Activated CD4-positive, alpha-beta T cell treated with anti-CD3 and anti-CD28 coated beads, Interleukin-2, Interleukin-4, amounts not matched to agents 100 ng/mL and 50 ng/mL, durations not matched to agents 16 hours and 8 hours (primary cell): ENCODE data around the gene MT1M.
A peak's percentile ranks its signal among the peaks of the same experiment; 100 is the strongest.

Source experiments
- DNase-seq: peaks from one replicate; pipeline ENCODE4 v3.0.0-alpha.2; 2020; ENCODE audit warnings: low spot score

The MT1M gene

DNA sequence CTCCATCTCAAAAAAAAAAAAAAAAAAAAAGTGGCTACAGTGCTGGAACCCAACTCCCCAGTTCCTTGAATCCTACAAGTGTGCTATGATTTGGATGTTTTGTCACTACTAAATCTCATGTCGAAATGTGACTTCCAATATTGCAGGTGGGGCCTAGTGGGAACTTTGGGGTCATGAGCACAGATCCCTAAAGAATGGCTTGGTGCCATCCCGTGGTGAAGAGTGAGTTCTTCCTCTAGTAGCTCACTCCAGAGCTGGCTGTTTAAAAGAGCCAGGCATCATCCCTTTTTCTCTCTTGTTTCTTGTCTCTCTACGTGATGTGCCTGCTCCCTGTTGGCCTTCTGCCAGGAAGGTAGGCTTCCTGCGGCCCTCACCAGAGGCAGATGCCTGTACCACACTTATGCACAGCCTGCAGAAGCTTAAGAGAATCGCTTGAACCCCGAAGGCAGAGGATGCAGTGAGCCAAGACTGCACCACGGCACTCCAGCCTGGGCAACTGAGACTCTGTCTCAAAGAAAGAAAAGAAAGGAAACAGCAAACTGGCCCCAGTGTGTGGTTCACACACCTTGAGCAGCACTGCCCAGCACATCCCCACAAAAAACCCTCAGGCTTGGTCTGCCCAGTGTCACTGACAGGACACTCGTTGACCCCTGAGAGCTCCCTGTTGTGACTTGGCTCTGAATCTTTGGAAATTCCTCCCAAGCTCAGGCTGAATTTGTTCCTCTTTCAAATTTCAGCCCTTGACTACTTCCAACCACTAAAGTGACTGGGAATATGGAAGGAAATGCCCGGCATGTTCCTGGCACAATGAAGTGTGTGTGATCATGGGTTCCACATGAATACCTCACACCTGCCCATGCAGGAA is 3.7 kb upstream of the MT1M start:
- DNase-seq = no peak

DNA sequence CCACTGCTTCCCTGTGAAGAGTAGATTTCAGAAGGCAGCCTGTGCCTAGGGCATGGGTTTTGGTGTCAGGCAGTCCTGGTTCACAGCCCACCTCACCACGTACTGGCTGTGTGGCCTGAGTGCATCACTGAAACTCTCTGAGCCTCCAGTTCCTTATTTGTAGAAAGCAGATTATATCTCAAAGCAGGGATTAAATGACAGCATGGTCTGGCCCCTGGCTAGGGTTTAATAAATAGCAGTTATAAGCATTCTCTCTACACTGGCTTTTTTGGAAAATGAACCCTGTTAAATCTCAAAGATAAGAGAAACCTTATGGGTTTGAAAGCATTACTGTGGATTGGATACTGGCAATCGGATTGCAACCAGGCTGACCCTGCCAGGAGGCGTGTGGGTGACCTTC is 2.9 kb upstream of the MT1M start:
- DNase-seq = no peak

DNA sequence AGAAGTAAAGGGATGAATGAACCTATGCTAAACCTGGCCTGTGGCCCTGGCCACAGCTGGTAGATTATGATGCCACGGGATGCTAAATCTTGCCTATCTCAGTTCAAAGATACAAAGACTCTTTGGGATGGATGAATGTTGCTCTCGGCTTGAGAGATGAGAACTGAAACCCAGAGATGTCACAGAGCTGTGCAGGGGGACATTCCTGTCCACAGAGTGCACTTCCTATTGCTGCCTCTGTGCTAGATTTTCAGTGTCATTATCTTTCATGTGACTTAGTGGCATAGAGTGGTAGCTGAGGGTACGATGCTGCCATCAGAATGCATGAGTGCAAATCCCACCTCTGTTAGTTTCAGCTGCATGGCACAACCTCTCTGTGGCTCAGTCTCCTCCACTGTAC is 2.3 kb upstream of the MT1M start:
- DNase-seq = no peak

DNA sequence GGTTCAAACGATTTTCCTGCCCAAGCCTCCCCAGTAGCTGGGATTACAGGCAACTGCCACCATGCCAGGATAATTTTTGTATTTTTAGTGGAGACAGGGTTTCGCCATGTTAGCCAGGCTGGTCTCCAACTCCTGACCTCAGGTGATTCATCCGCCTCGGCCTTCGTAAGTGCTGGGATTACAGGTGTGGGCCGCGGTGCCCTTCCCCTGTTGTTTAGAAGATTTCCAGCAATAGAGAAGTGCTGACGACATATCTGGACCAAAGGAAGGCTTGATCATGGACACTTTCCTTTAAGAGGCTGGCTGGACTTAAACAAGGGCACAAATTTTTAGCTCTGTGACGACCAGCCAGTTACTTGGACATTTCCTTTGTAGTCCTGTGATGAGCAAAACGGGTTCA is 1.3 kb upstream of the MT1M start:
- DNase-seq = no peak

DNA sequence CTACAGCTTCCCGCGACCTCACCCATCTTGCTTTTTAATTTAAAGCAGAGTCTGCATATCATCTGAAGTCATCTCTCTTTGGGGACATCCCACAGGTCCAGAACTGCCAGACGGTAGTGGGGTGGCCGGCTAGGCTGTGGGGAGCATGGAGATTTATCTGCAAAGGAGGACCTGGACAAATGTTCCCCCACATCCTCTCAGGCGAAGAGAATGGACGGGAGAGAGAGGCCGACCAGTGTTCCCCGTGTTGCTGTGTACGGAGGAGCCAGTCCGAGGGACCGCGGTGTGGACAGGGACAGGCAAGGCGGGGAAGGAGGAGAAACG is 665 bp upstream of the MT1M start:
- no peak for DNase-seq

DNA sequence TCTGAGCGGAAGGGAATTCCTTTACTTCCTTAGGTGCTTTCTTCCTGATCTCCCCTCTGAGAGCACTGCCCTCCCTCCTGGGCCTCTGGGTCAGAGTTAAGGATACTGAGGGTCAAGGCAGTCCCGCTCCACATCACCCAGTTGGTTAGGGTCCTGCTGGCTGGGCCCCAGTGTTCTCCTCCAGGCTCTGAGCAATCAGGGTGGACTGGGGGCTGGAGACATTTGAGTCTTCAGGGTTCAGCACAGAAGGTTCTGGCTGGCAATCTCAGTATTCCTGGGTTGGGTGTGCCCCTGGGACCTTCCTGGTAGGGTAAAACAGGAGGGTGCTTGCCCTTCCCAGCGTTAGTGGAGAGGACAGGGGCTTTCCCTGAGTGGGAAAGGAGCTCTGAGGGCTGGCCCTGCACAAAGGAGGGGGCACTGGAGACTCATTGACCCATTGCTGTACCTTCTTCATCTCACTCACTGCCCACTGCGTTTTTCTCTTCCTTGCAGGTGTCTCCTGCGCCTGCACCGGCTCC is 448 bp downstream of the MT1M start:
- no peak for DNase-seq

DNA sequence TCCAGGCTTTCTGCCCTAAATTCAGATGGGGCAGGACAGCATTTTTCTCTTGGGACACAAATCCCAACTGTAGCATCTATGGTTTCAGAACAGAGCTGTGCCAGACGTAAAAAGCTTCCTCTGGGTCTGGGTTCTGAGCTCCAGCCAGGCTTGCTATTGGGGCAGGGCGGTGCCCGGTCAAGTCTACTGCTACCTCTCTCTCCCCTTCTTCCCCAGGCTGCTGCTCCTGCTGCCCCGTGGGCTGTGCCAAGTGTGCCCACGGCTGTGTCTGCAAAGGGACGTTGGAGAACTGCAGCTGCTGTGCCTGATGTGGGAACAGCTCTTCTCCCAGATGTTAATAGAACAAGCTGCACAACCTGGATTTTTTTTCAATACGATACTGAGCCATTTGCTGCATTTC is 1.1 kb downstream of the MT1M start:
- no peak for DNase-seq

DNA sequence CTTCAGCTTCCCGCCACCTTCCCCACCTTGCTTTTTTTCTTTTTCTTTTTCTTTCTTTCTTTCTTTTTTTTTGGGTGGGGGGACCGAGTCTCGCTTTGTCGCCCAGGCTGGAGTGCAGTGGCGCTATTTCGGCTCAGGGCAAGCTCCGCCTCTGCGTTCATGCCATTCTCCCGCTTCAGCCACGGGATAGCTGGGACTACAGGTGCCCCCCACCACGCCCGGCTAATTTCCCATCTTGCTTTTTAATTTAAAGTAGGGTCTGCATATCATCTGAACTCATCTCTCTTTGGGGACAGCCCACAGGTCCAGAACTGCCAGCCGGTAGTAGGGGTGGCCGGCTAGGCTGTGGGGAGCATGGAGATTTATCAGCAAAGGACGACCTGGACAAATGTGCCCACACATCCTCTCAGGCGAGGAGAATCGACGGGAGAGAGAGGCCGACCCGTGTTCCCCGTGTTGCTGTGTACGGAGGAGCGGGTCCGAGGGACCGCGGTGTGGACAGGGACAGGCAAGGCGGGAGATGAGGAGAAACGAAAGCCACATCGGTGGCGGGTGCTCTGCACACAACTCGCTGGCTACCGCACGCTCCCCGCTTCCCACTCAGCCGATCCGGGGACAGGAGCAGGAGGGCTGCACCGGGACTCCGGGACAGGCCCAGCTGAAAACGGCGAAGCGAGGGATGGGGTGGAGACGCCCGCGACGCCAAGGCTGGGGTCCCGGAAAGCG is 2.4 kb downstream of the MT1M start:
- no peak for DNase-seq

DNA sequence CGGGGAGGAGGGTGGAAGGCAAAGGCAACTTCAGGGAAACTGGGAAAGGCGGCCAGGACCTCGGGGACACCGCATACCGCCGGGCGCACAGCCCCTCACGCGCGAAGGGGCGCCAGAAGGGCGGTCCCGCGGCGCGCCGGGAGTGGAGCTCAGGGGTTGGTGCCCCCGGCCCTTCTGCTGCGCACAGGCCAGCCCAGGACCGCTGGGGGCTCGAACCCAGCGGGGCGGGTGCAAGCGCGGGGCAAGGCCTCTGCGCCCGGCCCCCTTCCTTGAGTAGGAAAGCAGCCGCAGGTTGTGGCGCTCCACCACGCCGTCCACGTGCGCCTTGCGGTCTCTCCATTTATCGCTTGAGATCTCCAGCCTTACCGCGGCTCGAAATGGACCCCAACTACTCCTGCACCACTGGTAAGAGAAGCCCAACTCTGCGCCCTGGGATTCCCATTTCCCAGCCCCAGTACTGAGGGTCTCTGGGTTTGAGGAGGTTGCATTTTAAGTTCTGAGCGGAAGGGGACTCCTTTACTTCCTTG is 3.0 kb downstream of the MT1M start:
- DNase-seq = no peak

DNA sequence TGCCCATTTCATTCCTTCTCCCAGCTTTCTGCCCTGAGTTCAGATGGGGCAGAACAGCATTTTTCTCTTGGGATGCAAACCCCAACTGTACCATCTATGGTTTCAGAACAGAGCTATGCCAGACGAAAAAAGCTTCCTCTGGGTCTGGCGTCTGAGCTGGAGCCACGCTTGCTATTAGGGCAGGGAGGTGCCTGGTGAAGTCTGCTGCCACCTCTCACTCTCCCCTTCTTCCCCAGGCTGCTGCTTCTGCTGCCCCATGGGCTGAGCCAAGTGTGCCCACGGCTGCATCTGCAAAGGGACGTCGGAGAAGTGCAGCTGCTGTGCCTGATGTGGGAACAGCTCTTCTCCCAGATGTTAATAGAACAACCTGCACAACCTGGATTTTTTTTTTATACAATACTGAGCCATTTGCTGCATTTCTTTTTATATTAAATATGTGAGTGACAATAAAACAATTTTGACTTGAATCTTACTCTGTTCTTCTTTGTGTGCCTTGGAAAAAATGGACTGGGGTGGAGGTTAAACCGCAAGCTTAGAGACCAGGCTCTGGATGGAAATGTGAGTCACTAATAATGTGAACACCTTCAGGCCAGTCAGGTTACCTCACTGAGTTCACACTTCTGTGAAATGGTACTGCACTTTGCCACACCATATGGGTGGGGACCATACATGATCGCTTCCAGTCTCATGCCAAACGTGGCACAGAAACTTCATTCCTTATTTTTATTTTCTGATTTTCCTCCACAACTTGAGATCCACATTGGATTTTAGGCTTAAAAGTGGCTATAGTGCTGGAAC is 4.4 kb downstream of the MT1M start:
- no peak for DNase-seq

DNA sequence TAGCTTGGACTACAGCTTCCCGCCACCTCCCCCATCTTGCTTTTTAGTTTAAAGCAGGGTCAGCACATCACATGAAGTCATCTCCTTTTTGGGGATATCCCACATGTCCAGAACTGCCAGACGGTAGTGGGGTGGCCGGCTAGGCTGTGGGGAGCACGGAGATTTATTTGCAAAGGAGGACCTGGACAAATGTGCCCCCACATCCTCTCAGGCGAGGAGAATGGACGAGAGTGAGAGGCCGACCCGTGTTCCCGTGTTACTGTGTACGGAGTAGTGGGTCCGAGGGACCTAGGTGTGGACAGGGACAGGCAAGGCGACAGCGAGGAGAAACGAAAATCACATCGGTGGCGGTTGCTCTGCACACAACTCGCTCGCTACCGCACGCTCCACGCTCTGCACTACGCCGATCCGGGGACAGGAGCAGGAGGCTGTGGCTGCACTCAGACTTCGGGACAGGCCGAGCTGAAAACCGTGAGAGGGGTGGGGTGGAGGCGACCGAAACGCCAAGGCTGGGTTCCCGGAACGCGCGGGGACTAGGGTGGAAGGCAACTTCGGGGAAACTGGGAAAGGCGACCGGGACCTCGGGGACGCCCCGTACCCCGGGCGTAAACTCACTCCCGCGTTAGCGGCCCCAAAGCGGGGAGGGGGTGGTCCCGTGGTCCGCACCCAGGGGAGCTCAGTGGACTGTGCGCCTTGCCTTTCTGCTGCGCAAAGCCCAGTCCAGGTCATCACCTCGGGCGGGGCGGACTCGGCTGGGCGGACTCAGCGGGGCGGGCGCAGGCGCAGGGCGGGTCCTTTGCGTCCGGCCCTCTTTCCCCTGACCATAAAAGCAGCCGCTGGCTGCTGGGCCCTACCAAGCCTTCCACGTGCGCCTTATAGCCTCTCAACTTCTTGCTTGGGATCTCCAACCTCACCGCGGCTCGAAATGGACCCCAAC is 5.6 kb downstream of the MT1M start, which contains the start of gene MT1A:
Gene MT1A, plus strand, starts transcription at position 853 of the 937 bp plus-strand sequence. Its CDS starts 73 bp downstream, at position 926.
- no peak for DNase-seq

DNA sequence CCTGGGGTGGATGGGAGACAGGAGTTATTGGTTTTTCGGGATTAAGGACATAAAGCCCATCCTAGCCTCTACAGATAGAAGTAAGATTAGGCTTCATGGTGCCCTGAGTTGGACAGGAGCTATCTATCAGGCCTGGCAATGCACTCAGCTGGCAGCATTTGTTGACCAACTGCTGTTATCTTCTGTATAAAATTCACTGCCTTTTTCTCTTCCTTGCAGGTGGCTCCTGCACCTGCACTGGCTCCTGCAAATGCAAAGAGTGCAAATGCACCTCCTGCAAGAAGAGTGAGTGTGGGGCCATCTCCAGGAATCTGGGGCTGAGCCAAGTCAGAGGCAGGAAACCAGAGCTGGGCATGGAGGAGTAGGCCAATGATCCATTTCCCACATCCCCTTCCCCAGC is 6.6 kb downstream of the MT1M start:
- no peak for DNase-seq

DNA sequence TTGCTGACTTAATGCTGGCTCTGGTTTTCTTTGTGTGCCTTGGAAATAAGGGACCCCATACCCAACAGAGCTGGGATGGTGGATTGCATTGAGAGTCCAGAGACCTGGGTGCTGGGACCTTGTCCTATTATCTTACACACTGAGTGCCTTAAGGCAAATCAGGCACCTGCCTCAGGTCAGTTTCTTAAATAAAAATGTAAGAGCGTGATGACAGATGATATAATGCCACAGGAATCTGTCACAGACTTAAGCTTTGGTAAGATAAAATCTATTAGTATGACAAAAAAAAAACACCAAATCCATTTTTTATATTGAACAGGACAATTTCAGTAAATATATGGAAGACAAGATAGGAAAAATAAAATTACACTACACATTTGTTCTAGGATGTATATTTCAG is 7.6 kb downstream of the MT1M start:
- no peak for DNase-seq

DNA sequence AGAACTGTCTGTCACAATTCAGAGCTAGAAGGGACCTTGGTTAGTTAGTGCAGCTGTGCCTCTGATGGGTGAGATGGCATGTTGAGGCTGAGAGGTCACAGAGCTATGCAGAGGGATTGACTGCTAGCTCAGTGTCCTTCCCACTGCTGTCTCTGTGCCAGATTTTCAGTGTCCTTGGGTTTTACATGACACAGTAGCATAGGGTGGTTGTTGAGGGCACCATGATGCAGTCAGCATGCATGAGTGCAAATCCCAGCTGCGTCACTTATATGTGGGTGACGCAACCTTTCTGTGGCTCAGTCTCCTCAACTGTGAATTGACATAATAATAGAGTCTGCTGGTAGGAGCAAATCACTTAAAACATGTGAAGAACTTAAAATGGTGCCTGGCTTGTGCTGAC is 8.7 kb downstream of the MT1M start:
- DNase-seq = no peak

DNA sequence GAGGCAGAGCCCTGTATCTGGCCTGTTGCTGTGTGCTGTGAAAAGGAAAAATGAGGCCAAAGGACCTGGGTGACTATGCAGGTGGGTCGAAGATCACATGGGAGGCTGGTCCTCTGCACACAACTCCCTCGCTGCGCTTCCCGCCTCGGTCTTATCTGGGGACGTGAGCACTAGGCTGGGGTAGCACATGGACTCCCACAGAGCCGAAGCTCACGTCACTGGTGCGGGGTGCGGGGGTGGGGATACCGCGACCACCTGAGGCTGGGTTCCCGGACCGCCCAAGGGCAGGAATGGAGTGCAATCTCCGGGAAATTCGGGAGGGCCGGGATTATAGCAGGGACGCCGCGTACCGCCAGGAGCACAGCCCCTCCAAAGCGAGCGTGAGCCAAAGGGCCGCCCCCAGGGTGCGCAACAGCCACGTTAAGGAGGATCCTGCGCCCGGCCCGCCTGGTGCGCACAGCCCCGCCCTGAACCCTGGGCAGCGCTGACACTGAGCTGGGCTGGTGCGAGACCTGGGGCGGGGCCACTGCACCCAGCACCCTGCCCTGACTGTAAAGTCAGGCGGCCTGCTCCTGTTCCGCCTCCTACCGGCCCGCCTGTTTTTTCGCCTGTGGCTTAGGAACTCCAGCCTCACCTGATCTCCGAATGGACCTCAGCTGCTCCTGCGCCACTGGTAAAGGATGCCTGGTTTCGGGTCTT is 10.8 kb downstream of the MT1M start:
- DNase-seq = peak; percentile 71

DNA sequence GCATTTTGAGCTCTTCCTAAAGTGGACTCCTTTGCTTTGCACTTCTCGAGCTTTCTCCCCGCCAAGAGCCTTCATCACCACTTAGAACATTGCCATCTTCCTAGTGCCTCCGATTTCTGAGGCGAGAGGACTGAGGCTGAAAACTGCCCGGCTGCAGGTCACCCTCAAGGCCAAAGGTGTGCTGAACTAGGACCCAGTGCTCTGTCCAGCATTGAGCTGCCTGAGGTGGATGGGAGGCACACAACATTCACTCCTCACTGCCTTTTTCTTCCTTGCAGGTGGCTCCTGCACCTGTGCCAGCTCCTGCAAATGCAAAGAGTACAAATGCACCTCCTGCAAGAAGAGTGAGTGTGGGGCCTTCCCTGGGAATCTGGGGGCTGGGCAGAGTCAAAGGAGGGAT is 11.4 kb downstream of the MT1M start:
- no peak for DNase-seq

DNA sequence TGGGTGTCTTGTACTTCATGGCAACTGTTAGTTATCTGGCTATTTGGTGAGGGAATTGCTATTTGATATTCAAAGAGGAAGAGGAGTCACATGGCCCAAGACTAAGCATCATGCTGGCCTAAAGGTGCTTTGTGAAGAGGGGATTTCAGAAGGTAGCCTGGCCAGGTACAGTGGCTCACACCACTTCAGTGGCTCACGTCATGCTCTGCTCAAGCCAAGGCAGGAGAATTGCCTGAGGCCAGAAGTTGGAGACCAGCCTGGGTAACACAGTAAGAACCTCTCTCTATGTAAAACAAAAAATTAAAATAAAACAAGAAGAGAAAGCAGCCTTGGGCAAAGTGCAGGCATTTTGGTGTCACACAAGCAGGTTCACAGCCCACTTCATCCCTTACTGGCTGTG is 12.9 kb downstream of the MT1M start:
- DNase-seq = no peak

DNA sequence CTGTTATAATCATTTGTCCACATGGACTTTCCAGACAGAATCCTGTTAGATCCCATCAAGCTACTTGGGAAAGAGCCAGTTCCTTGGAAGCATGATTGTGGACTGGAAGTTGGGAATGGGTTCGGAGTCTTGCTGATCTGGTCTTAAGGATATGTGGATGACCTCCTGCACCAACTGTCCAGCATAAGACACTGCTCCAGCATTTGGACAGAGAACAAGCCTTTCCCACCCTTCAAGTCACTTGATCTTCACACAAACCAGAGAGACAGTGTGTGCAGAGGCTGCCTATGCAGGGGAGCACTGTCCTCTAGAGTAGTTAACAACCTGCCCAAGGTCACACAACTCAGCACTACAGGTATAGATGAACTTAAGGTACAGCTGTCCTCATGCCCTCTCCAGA is 13.4 kb downstream of the MT1M start:
- no peak for DNase-seq

DNA sequence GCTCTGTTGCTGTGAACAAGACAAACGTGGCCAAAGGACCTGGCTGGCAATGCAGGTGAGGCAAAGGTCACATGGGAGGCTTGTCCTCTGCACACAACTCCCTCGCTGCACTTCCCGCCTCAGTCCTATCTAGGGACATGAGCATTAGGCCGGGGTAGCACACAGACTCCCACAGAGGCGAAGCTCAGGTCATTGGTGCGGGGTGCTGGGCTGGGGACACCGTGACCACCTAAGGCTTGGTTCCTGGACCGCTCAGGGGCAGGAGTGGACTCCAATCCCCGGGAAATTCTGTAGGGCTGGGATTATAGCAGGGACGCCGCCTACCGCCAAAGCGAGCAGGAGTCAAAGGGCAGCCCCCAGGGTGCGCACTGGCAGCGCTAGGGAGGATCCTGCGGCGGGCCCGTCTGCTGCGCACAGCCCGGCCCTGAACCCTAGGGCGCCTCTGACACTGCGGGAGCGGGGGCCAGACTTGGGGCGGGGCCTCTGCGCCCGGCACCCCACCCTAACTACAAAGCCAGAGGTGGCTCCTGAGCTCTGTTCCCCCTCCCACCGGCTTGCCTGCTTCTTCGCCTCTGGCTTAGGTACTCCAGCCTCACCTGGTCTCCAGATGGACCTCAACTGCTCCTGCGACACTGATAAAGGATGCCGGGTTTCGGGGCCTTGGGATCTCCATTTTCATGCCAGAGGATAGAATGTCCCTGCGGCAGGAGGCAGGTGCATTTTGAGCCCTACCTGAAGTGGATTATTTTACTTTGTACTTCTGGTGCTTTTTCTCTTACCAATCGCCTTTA is 15.4 kb downstream of the MT1M start:
- DNase-seq = no peak

DNA sequence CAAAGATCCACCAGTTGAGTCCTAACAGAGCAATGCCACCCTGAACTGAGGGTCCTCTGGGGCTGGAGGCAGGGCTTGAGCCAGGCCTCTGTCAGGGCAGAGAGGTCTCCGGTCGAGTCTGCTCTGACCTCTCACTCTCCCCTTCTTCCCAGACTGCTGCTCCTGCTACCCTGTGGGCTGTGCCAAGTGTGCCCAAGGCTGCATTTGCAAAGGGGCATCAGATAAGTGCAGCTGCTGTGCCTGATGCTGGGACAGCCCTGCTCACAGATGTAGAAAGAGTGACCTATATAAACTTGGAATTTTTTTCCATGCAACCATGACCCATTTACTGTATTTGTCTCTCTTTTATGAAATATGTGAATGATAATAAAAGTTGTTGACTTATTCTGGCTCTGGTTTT is 16.8 kb downstream of the MT1M start:
- no peak for DNase-seq
